Stimulated activated CD8-positive, alpha-beta memory T cell treated with anti-CD3 and anti-CD28 coated beads, Interleukin-15, amount 100 ng/mL, for 1 hour (primary cell): ENCODE data around the gene ZNF609.

Experiments used
- DNase-seq: peaks from one replicate; pipeline ENCODE4 v3.0.0-alpha.2; 2020; ENCODE audit warnings: low read depth

Gene ZNF609

GRCh38 chr15:64460206-64460723 is at the start of gene ZNF609:
Gene ZNF609, plus strand, starts transcription at chr15:64460578. Its CDS starts 38,842 bp downstream, at chr15:64499420.
- peak; percentile 82 for DNase-seq

- no peak for DNase-seq
Observed at GRCh38 chr15:64412216-64412615, 48.2 kb upstream of the ZNF609 start.

- no peak for DNase-seq
Observed at GRCh38 chr15:64422697-64423096, 37.7 kb upstream of the ZNF609 start.

GRCh38 chr15:64423970-64424369 is 36.4 kb upstream of the ZNF609 start:
- DNase-seq = no peak

GRCh38 chr15:64425221-64425620 is 35.2 kb upstream of the ZNF609 start:
- DNase-seq = no peak

GRCh38 chr15:64426845-64427465 is 33.4 kb upstream of the ZNF609 start:
- DNase-seq = no peak

- DNase-seq = no peak
Observed at GRCh38 chr15:64429448-64429847, 30.9 kb upstream of the ZNF609 start.

- DNase-seq = no peak
Observed at GRCh38 chr15:64430000-64430735, 30.2 kb upstream of the ZNF609 start.

GRCh38 chr15:64437982-64438381 is 22.4 kb upstream of the ZNF609 start:
- no peak for DNase-seq

GRCh38 chr15:64438653-64439447 is 21.5 kb upstream of the ZNF609 start:
- DNase-seq = no peak

- DNase-seq = no peak
Observed at GRCh38 chr15:64441852-64442251, 18.5 kb upstream of the ZNF609 start.

- DNase-seq = no peak
Observed at GRCh38 chr15:64443016-64443415, 17.4 kb upstream of the ZNF609 start.

- DNase-seq = no peak
Observed at GRCh38 chr15:64443747-64444621, 16.4 kb upstream of the ZNF609 start.

GRCh38 chr15:64444836-64445235 is 15.5 kb upstream of the ZNF609 start:
- no peak for DNase-seq

- DNase-seq = no peak
Observed at GRCh38 chr15:64447536-64448315, 12.7 kb upstream of the ZNF609 start.

GRCh38 chr15:64452988-64453688 is 7.2 kb upstream of the ZNF609 start:
- DNase-seq = no peak

- DNase-seq = no peak
Observed at GRCh38 chr15:64453689-64454037, 6.7 kb upstream of the ZNF609 start.

GRCh38 chr15:64454282-64454681 is 6.1 kb upstream of the ZNF609 start:
- DNase-seq = no peak

- no peak for DNase-seq
Observed at GRCh38 chr15:64455961-64456371, 4.4 kb upstream of the ZNF609 start.

GRCh38 chr15:64456634-64457108 is 3.7 kb upstream of the ZNF609 start:
- DNase-seq = no peak
